ENCODE results near the gene ITGB1BP1.

DNA sequence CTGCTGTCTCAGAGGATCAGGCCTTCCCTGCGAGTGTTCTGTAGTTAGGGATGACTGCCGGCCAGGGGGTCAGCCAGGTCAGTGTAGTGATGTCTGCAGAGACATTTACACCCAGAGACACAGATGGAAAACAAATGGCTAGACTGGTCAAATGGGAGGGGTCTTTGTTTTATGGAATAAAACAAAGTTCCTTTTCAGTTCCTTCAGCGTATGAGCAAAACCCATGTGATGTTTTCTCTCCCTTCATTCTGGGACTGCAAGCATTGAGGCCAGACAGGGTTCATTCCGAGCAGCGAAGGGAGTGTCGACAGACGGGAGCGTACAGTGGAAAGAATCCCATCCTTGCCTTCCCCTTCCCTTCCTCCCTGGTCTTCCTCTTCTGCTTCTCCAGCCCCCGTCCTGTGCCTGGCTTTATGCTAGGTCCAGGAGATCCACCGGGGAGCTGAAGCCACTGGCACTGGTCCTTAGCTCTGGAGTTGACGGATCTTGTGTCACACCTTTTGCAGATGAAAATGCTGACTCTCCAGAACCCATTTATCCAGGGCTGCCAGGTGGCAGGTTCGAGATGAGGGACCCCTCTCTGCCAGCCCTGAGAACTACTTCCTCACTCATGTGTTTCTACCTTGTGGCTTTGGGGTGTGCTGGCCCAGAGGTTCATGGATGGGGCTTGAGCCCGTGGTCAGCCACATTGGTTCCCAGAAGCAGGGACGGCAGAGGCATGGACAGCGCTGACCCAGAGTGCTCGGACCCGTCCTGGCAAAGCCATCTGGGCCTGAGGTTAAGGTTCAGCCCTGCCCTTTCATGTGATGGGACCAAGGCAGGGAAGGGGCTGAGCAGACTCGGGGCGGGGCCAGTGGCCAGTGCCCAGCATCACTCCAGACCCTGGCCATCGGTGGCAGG lies 24.2 kb downstream of the ITGB1BP1 start:
- TF ChIP-seq POLR2A (IDR thresholded peaks at IDR 0.05), result no peak
- TF ChIP-seq POLR2AphosphoS5 (IDR thresholded peaks at IDR 0.05), result no peak
- TF ChIP-seq, protein P1, sequence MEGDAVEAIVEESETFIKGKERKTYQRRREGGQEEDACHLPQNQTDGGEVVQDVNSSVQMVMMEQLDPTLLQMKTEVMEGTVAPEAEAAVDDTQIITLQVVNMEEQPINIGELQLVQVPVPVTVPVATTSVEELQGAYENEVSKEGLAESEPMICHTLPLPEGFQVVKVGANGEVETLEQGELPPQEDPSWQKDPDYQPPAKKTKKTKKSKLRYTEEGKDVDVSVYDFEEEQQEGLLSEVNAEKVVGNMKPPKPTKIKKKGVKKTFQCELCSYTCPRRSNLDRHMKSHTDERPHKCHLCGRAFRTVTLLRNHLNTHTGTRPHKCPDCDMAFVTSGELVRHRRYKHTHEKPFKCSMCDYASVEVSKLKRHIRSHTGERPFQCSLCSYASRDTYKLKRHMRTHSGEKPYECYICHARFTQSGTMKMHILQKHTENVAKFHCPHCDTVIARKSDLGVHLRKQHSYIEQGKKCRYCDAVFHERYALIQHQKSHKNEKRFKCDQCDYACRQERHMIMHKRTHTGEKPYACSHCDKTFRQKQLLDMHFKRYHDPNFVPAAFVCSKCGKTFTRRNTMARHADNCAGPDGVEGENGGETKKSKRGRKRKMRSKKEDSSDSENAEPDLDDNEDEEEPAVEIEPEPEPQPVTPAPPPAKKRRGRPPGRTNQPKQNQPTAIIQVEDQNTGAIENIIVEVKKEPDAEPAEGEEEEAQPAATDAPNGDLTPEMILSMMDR (IDR thresholded peaks at IDR 0.05 in 8 of 11, conservative IDR thresholded peaks at IDR 0.05 in 3 of 11), result no peak

Data from spleen (tissue), 7 donors.